K562 (cell line): ENCODE data around the gene ARL3. TPM values are rescaled to one million over a fixed set of nuclear protein-coding genes. Genes with fewer than 3 reads are reported as not detected.
A peak's percentile ranks its signal among the peaks of the same experiment; 100 is the strongest.

ENCODE experiments used
- ATAC-seq: fragments of 200-7000 bp; cut with Tn5 transposase; 3 replicates; pipeline ENCODE4 v1.9.1; 2020; ENCODE audit warnings: moderate library complexity
- BruUV-seq: library from RNA; stranded (reverse); fragments of 400-500 nt; replicated peaks from 2 replicates; lab custom pipeline; 2021; lab: Mats Ljungman, UMichigan
- CTCF ChIA-PET: fragments of 300-600 bp; formaldehyde crosslinking; extraction: SDS; loops from one replicate; lab custom pipeline; 2021; ENCODE audit warnings: low intra/inter-chr PET ratio; lab: Yijun Ruan, JAX
- POLR2A ChIA-PET: fragments of 300-600, 350-650 bp; sonication (Branson Sonifier 250); formaldehyde crosslinking; extraction: SDS; loops from one replicate; lab custom pipeline; 2021; ENCODE audit warnings: antibody characterized with exemption, inconsistent platforms; lab: Yijun Ruan, JAX
- DNase-seq, 4 experiments: peaks; one replicate each; pipeline versions ENCODE4 v3.0.0 to v3.0.0-alpha.2; 2011 to 2018; ENCODE audit warnings: low spot score in 3 of 4, mixed read lengths in 3 of 4; ENCODE audit errors: extremely low read depth in 1 of 4
- FAIRE-seq: peaks from 2 replicates; lab custom pipeline; 2011; peaks lifted over from hg19 to GRCh38; lab: Jason Lieb, UNC
- H2AFZ ChIP-seq: 2 replicates; pipeline ENCODE4 v1.6.0; 2011; ENCODE audit warnings: low read depth, low read length, control low read depth, inconsistent platforms
- H3K27ac ChIP-seq: fragments of 200-600 bp; 3 replicates; pipeline ENCODE4 v1.8.0; 2011; ENCODE audit warnings: low read depth, mild to moderate bottlenecking, control low read depth, inconsistent platforms, low read length, moderate library complexity, mixed read lengths; ENCODE audit errors: extremely low read depth
- H3K27me3 ChIP-seq, 2 experiments: fragments of 300-600 bp in 1 of 2; 2 replicates in 1 of 2; 3 replicates in 1 of 2; pipeline versions ENCODE4 v1.6.0 to v1.8.0; 2011; ENCODE audit warnings: inconsistent platforms in 2 of 2, low read length in 2 of 2, mild to moderate bottlenecking in 1 of 2, mixed read lengths in 1 of 2, moderate library complexity in 1 of 2; ENCODE audit not compliant: control insufficient read depth in 2 of 2, insufficient read depth in 2 of 2
- H3K36me3 ChIP-seq: fragments of 300-600 bp; 3 replicates; pipeline ENCODE4 v1.8.0; 2011; ENCODE audit warnings: mild to moderate bottlenecking, low read length, inconsistent platforms; ENCODE audit not compliant: control insufficient read depth, insufficient read depth
- H3K4me1 ChIP-seq, 2 experiments: fragments of 200-600 bp in 1 of 2; replicated peaks in 1 of 2; 2 replicates in 1 of 2; 3 replicates in 1 of 2; pipeline versions ENCODE4 v1.5.1 to v1.8.0; 2011; ENCODE audit warnings: inconsistent platforms in 2 of 2, low read length in 2 of 2, mild to moderate bottlenecking in 1 of 2, mixed read lengths in 1 of 2, moderate library complexity in 1 of 2; ENCODE audit not compliant: control insufficient read depth in 2 of 2, insufficient read depth in 2 of 2
- H3K4me2 ChIP-seq: 2 replicates; pipeline ENCODE4 v1.6.1; 2011; ENCODE audit warnings: low read length, control low read depth, inconsistent platforms, mixed read lengths; ENCODE audit not compliant: insufficient read depth
- H3K4me3 ChIP-seq: fragments of 200-600 bp; sonication (generic), shearing (Covaris generic); 2 replicates; pipeline ENCODE4 v1.5.1; 2016; ENCODE audit warnings: control low read depth, inconsistent platforms
- H3K79me2 ChIP-seq: fragments of 200-600 bp; 3 replicates; pipeline ENCODE4 v1.8.0; 2011; ENCODE audit warnings: low read length, inconsistent platforms; ENCODE audit not compliant: control insufficient read depth, insufficient read depth
- H3K9ac ChIP-seq, 2 experiments: 2 replicates each; pipeline versions ENCODE4 v1.6.0 to v1.6.1; 2011; ENCODE audit warnings: low read depth in 2 of 2, low read length in 2 of 2, control low read depth in 1 of 2, inconsistent platforms in 1 of 2, mild to moderate bottlenecking in 1 of 2, mixed read lengths in 1 of 2; ENCODE audit not compliant: insufficient read depth in 1 of 2
- H3K9me1 ChIP-seq: one replicate; pipeline ENCODE4 v1.6.0; 2011; ENCODE audit warnings: inconsistent platforms, mild to moderate bottlenecking, low read length, moderate library complexity; ENCODE audit not compliant: control insufficient read depth, insufficient read depth
- H3K9me3 ChIP-seq: replicated peaks from 2 replicates; pipeline ENCODE4 v1.5.1; 2011; ENCODE audit warnings: low read depth, low read length, inconsistent platforms; ENCODE audit not compliant: control insufficient read depth, insufficient read depth
- H4K20me1 ChIP-seq: replicated peaks from 2 replicates; pipeline ENCODE4 v1.6.1; 2011; ENCODE audit warnings: low read length, inconsistent platforms, mixed read lengths; ENCODE audit not compliant: control insufficient read depth, insufficient read depth
- CBFB ChIP-seq: sonication (generic); formaldehyde crosslinking; IDR thresholded peaks from 2 replicates; pipeline ENCODE4 v1.4.0; 2020; ENCODE audit warnings: mild to moderate bottlenecking, missing genetic modification reagents
- CHD2 ChIP-seq: IDR thresholded peaks from 2 replicates; pipeline ENCODE4 v1.6.1; 2011; ENCODE audit warnings: low read depth, low read length
- DMBX1 ChIP-seq: fragments of 250-450 bp; sonication (Bioruptor Pico); IDR thresholded peaks from 2 replicates; pipeline ENCODE4 v1.8.0; 2022; ENCODE audit warnings: inconsistent platforms, mild to moderate bottlenecking, moderate library complexity, borderline replicate concordance
- ELK3 ChIP-seq: fragments of 450-650 bp; formaldehyde crosslinking; IDR thresholded peaks from 2 replicates; pipeline ENCODE4 v1.4.0; 2020; ENCODE audit warnings: mild to moderate bottlenecking
- ETV1 ChIP-seq: fragments of 450-650 bp; conservative IDR thresholded peaks from 2 replicates; pipeline ENCODE4 v1.6.1; 2016; ENCODE audit warnings: missing genetic modification characterization, control low read depth, low read depth, missing compliant biosample characterization
- MAFK ChIP-seq: IDR thresholded peaks from 2 replicates; pipeline ENCODE4 v1.6.1; 2011; ENCODE audit warnings: low read length, improper control_type of control experiment
- MYC ChIP-seq, 2 experiments: fragments of 250-450 bp in 1 of 2; sonication (Bioruptor Pico) in 1 of 2; IDR thresholded peaks; 2 replicates each; pipeline versions ENCODE4 v1.5.1 to v1.6.1; 2012 to 2021; ENCODE audit warnings: low read depth in 2 of 2, borderline replicate concordance in 1 of 2, improper control_type of control experiment in 1 of 2, low read length in 1 of 2, mild to moderate bottlenecking in 1 of 2, moderate library complexity in 1 of 2
- PML ChIP-seq: IDR thresholded peaks from 2 replicates; pipeline ENCODE4 v1.6.1; 2012; ENCODE audit warnings: low read length, inconsistent platforms
- POLR2AphosphoS5 ChIP-seq: IDR thresholded peaks from 2 replicates; pipeline ENCODE4 v1.6.1; 2011; ENCODE audit warnings: mild to moderate bottlenecking, low read depth, low read length, moderate library complexity; ENCODE audit not compliant: control insufficient read depth, insufficient read depth
- SPI1 ChIP-seq: IDR thresholded peaks from 2 replicates; pipeline ENCODE4 v1.6.1; 2011; ENCODE audit warnings: low read depth, low read length, control low read depth, borderline replicate concordance
- TAF1 ChIP-seq: IDR thresholded peaks from 2 replicates; pipeline ENCODE4 v1.6.1; 2011; ENCODE audit warnings: mild to moderate bottlenecking, low read length, moderate library complexity; ENCODE audit not compliant: insufficient read depth, control insufficient read depth, severe bottlenecking; ENCODE audit errors: extremely low read depth
- ZBTB17 ChIP-seq: fragments of 450-650 bp; formaldehyde crosslinking; IDR thresholded peaks from 2 replicates; pipeline ENCODE4 v1.4.0; 2020; ENCODE audit warnings: mild to moderate bottlenecking
- ZEB2 ChIP-seq: fragments of 450-650 bp; IDR thresholded peaks from 2 replicates; pipeline ENCODE4 v1.6.1; 2016
- ZNF3 ChIP-seq: fragments of 250-450 bp; sonication (Bioruptor Pico); IDR thresholded peaks from 2 replicates; pipeline ENCODE4 v1.5.0; 2021; ENCODE audit warnings: mild to moderate bottlenecking, moderate library complexity
- ZNF696 ChIP-seq: fragments of 250-450 bp; sonication (Bioruptor Pico); conservative IDR thresholded peaks from 2 replicates; pipeline ENCODE4 v1.4.0; 2020; ENCODE audit warnings: mild to moderate bottlenecking, moderate library complexity
- ZSCAN29 ChIP-seq: fragments of 450-650 bp; IDR thresholded peaks from 2 replicates; pipeline ENCODE4 v1.6.1; 2017
- WGBS: fragments of 100-300 bp; shearing (Covaris generic); methylation state at CpG from one replicate; pipeline ENCODE4 v1.1.6; 2016; ENCODE audit warnings: low coverage, mixed read lengths; ENCODE audit not compliant: insufficient coverage; ENCODE audit errors: missing lambda C conversion rate; 5-methylcytosine and 5-hydroxymethylcytosine counted together
- in situ Hi-C: fragments of 300-500 bp; cut with MboI; formaldehyde crosslinking; loops from 4 replicates; pipeline ENCODE4 v1.15.0; 2018; ENCODE audit warnings: inconsistent platforms, mixed read lengths
- intact Hi-C: fragments of 100-400 bp; cut with micrococcal nuclease; formaldehyde crosslinking; loops from 2 replicates; pipeline ENCODE4 v1.14.2; 2022
- polyA plus RNA-seq, 8 experiments: library from polyadenylated mRNA; depleted of rRNA in 4 of 8; stranded (reverse) in 5 of 8; unstranded in 3 of 8; fragments of >200 nt; fragmentation: Nextera tagmentation in 2 of 8; fragmentation: Illumina TruSeq in 1 of 8; extraction: Ambion mirVana in 2 of 8; extraction: Trizol in 1 of 8; gene quantifications; 2 replicates each; pipeline versions ENCODE4 v1.2.1 to v1.2.3, GENCODE V29; 2011 to 2014; ENCODE audit warnings: inconsistent platforms in 1 of 8, missing spikeins in 1 of 8
- total RNA-seq, 7 experiments: library from RNA; depleted of rRNA in 6 of 7; stranded (reverse); fragments of >200 nt in 6 of 7; fragmentation: Illumina TruSeq in 2 of 7; extraction: Trizol in 2 of 7; gene quantifications; 2 replicates each; pipeline versions ENCODE4 v1.2.1 to v1.2.3, GENCODE V29; 2011 to 2021; ENCODE audit warnings: low replicate concordance in 1 of 7
- TF ChIP-seq, protein P1 (sequence below), 2 experiments: IDR thresholded peaks; 2 replicates each; pipeline ENCODE4 v1.6.1; 2012; ENCODE audit warnings: improper control_type of control experiment in 2 of 2, low read depth in 2 of 2, low read length in 2 of 2, borderline replicate concordance in 1 of 2

ARL3 gene
- total and polyA plus RNA-seq, 9 of the 15 experiments (the other 6 are each of a cell fraction or from before 2014, with no cell fraction given) = 2.9 to 8.9 (median 4.8) TPM

- no peak for TF ChIP-seq DMBX1 (CRISPR knock-in tag)
- peak; percentile 78; the same call in 1 of the 2 replicates for TF ChIP-seq ZEB2
- TF ChIP-seq ETV1 (tag) = no peak
- no peak for TF ChIP-seq ZBTB17 (CRISPR knock-in tag)
Measured at GRCh38 chr10:102714621-102715455, 641 bp upstream of the ARL3 start, which contains the start of gene SFXN2 (continued).

DNA sequence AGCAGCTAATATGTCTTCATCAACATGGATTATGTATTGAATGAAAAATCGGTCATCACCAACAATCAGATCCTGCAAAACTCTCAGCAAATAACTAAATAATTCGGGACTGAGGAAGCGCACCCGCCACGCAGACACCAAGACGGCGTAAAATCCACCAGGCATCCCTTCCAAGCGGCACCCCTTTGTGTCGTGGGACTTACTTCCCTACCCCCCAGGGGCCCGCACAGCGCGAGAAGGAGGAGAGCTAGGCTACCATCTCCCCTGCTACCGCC is 721 bp downstream of the ARL3 start:
- no TSS peak for BruUV-seq
- H3K4me1 ChIP-seq = peaks cover 20% of the 10 kb centered on the region in 2 experiments; a peak in 4 of 5 replicates
- no peak for DNase-seq
- CTCF ChIA-PET = no interaction called here
- H3K36me3 ChIP-seq = peaks cover 15% of the 10 kb centered on the region; the same call in 2 of the 3 replicates
- H3K27ac ChIP-seq = peak overlapping the region; percentile 83
- H4K20me1 ChIP-seq = no peaks in the 10 kb centered on the region
- H3K4me2 ChIP-seq = peak overlapping the region; percentile 85
- H3K9me3 ChIP-seq = no peaks in the 10 kb centered on the region
- H3K4me3 ChIP-seq = peak overlapping the region; percentile 95
- H3K9ac ChIP-seq = peak overlapping the region; percentile 71 to 91
- no peaks in the 10 kb centered on the region for H3K9me1 ChIP-seq
- WGBS = 3% methylated on average over 13 of the region's 13 CpGs
- POLR2A ChIA-PET = interaction anchor here (0.6 to 1.6 kb wide), 8 partner anchors 12 to 1679 kb away, joined by 3 to 5 read pairs (median 3); partner anchors contain the start of genes CNNM2, TRIM8 and WBP1L
- peak; percentile 78 for ATAC-seq
- intact Hi-C loops (loop anchor here (5.0 kb wide), 2 partner anchors 41 to 66 kb away; no protein-coding TSS in a partner anchor), in situ Hi-C loops (no loop called here)
- H3K27me3 ChIP-seq = no peaks in the 10 kb centered on the region
- FAIRE-seq = no peak
- H3K79me2 ChIP-seq = peaks cover 72% of the 10 kb centered on the region
- peak overlapping the region; percentile 83 for H2AFZ ChIP-seq
- TF ChIP-seq CBFB (CRISPR knock-in tag) = no peak
- TF ChIP-seq PML = peak; percentile 22; the same call in 1 of the 2 replicates
- no peak for TF ChIP-seq ZSCAN29
- TF ChIP-seq, protein P1, sequence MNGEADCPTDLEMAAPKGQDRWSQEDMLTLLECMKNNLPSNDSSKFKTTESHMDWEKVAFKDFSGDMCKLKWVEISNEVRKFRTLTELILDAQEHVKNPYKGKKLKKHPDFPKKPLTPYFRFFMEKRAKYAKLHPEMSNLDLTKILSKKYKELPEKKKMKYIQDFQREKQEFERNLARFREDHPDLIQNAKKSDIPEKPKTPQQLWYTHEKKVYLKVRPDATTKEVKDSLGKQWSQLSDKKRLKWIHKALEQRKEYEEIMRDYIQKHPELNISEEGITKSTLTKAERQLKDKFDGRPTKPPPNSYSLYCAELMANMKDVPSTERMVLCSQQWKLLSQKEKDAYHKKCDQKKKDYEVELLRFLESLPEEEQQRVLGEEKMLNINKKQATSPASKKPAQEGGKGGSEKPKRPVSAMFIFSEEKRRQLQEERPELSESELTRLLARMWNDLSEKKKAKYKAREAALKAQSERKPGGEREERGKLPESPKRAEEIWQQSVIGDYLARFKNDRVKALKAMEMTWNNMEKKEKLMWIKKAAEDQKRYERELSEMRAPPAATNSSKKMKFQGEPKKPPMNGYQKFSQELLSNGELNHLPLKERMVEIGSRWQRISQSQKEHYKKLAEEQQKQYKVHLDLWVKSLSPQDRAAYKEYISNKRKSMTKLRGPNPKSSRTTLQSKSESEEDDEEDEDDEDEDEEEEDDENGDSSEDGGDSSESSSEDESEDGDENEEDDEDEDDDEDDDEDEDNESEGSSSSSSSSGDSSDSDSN (IDR thresholded peaks at IDR 0.05; ENCODE audit: borderline replicate concordance in 1 of 2, low read depth in 2 of 2, low read length in 2 of 2) = peak in 1 of 2 experiments; percentile 42; a peak in 1 of 4 replicates
- no peak for TF ChIP-seq CHD2
- TF ChIP-seq TAF1 = peak; percentile 48
- 0 out of 2 replicates have a peak, but pooled peaks have one; percentile 9 for TF ChIP-seq SPI1
- no peak for TF ChIP-seq MAFK
- no peak for TF ChIP-seq ZNF696
- no peak for TF ChIP-seq MYC (IDR thresholded peaks at IDR 0.05; ENCODE audit: low read depth, low read length)
- TF ChIP-seq MYC (CRISPR knock-in tag; IDR thresholded peaks at IDR 0.05; ENCODE audit: borderline replicate concordance, low read depth) = no peak
- TF ChIP-seq POLR2AphosphoS5 = 0 out of 2 replicates have a peak, but pooled peaks have one; percentile 12
- no peak for TF ChIP-seq ZNF3 (CRISPR knock-in tag)
- TF ChIP-seq ELK3 (CRISPR knock-in tag) = no peak
